Activated gamma-delta T cell treated with anti-CD3 and anti-CD28 coated beads, Interleukin-2, amount 50 U/mL, for 16 hours (primary cell): Measurements from ENCODE around the gene RAB13.

Source experiments
- DNase-seq: peaks from one replicate; pipeline ENCODE4 v3.0.0-alpha.2; 2020; ENCODE audit warnings: low read depth

The RAB13 gene

GRCh38 chr1:153977250-153978240, 8.6 kb downstream of the RAB13 start, which contains the start of gene JTB:
TSS of gene JTB (minus strand) at chr1:153977674. CDS start at chr1:153977252, 422 bp downstream.
- peak; percentile 66 for DNase-seq

GRCh38 chr1:153976819-153977249, 9.3 kb downstream of the RAB13 start:
- no peak for DNase-seq

DNA sequence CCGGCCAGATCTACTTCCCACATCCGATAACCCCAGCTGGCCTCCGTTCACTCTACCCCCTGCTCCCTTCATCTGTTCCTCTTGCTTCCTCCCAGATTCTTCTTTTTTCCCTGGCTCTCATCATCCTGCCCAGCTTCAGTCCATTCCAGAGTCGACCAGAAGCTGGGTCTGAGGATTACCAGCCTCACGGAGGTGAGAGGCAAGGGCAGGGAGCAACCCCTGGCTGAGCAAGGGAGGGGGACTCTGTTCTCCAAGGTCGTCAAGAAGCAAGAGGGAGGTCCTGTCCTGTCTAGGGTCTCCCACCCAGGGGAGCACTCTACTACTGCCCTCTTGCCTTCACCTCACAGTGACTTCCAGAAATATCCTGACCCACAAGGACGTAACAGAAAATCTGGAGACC, 12.6 kb downstream of the RAB13 start:
- DNase-seq = no peak

GRCh38 chr1:153973071-153973470, 13.1 kb downstream of the RAB13 start:
- DNase-seq = no peak

GRCh38 chr1:153970346-153970745, 15.8 kb downstream of the RAB13 start:
- no peak for DNase-seq

DNA sequence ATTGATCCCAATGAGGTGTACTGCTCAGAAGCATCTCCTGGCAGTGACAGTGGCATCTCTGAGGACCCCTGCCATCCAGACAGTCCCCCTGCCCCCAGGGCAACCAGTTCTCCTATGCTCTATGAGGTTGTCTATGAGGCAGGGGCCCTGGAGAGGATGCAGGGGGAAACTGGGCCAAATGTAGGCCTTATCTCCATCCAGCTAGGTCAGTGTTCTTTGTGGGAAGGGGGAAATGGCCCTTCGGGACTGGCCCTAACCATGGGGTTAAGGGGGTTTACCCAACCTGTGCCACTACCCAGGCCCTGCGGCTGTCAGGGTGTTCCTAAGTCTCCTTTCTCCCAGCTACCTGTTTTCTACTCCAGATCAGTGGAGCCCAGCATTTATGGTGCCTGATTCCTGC, 17.2 kb downstream of the RAB13 start:
- DNase-seq = no peak

DNA sequence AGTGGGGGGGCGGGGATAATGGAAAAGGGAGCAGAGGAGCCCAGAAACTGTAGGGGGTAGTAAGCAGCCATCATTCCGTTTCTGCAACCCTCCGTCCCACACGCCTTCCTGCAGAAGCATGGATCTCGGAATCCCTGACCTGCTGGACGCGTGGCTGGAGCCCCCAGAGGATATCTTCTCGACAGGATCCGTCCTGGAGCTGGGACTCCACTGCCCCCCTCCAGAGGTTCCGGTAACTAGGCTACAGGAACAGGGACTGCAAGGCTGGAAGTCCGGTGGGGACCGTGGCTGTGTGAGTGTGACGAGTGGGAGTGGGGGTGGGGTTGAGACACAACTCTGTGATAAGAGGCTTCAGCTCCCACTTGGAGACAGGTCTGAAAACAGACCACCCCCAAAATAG, 17.7 kb downstream of the RAB13 start:
- no peak for DNase-seq

- DNase-seq = no peak
Observed at GRCh38 chr1:153968000-153968363, 18.2 kb downstream of the RAB13 start.

GRCh38 chr1:153967107-153967999, 18.8 kb downstream of the RAB13 start, which contains the start of gene CREB3L4:
TSS of gene CREB3L4 (plus strand) at chr1:153967902. CDS start at chr1:153968526, 624 bp downstream.
- peak; percentile 80 for DNase-seq

DNA sequence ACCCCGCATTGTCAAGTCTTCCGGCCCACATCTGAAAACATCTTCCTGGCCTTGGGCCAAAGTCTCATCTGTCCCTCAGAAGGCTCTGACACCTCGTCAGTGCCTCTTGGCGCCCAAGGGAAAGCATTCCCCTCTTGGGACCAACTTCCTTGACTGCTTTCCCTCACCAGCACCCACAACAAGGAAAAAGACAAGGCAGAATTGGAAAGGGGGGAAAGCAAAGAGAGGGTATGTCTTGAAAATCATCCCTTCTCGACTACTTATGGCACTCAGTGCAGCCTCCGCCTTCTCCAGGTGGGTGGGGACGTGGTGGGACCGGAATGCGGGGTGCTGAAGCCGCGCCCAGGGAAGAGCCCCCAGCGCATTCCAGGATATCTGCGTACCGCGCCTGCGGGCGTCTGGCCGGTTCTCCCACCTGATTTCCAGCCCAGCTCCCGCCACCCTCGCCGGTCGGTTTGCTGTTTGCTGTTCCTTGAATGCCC, 22.2 kb downstream of the RAB13 start:
- DNase-seq = no peak

DNA sequence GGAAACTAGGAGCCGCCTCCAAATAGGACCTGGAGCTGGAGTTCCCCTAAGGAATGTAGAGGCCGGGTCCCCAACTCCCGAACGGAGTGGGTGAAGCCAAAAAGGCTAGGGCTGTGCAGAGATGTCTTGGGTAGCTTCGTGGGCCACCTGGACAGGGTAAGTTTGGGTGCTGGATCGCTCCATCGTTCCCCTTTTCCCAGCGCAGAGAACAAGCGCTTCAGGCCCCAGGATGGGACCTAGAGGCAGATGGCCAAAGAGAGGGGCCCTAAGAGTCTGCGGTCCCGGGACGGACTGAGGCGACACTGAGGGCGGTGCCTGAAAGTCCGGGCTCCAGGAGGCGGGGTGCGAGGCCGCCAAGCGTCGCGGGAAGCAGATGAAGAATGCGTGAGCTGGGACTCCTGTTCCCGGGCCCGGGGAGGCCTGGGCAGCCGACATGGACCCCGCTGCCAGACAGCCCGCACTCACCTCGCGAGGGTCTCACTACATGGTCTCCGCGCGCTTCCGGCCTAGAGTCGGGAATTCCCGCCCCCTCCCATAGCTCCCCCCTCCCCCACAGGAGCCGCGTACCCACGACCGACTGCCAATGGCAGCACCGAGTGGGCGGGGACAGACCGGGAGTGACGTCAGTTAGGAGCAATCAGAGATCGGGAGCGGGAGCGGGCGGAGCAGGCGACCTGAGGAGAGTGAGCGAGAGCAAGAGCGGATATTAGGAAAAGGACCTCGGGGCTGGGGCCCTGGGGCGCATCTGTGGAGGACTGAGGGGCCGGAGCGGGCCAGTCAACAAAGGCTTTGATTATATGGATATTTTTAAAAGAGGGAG, 22.9 kb downstream of the RAB13 start, which contains the start of gene SLC39A1:
Gene SLC39A1, minus strand, starts transcription at position 508 of the 820 bp plus-strand sequence. CDS start 822 bp downstream, outside the sequence.
- peak; percentile 83 for DNase-seq

DNA sequence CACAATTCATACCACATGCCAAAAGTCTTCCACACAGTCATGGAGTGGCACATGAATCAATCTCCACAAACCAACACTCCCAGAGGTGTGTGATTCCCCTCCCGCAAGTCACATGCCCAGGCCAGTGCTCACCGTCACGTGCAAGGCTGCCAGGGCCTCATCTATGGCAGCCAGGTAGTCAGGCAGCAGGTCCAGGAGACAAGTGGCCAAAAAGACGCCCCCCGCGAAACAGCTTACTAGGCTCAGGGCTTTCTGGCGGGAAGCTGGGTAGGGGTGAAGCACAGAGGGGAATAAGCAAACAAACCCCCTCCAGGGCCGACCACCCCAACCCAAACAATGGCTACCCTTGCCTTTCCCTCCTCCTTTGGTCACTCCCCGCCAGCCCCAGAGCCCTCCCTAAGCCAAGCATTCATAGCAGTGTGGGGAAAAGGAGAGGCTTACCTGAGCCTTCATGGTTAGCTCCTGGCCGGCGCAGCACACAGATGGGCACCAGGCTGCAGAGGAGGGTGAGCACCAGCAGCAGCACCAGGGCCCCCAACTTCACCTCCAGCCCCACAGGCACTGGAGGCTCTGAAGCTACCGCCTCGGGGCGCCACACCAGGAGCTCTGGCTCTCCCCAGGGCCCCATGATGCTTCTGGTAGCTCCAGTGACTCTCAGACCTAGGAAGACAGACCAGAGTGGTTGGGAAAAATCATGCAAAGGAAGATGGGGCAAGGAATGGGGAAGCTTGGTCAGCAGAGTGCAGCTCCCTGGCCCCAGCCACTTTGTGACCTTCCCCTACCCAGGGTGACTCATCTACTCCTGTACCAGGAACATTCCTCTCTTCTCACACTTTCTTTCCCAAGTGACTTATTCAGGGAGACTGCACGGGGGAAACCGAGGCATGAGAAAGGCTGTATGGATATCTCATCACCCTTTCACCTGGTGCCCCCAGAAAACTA, 23.8 kb downstream of the RAB13 start:
- DNase-seq = no peak

GRCh38 chr1:153961421-153961820, 24.7 kb downstream of the RAB13 start:
- no peak for DNase-seq

DNA sequence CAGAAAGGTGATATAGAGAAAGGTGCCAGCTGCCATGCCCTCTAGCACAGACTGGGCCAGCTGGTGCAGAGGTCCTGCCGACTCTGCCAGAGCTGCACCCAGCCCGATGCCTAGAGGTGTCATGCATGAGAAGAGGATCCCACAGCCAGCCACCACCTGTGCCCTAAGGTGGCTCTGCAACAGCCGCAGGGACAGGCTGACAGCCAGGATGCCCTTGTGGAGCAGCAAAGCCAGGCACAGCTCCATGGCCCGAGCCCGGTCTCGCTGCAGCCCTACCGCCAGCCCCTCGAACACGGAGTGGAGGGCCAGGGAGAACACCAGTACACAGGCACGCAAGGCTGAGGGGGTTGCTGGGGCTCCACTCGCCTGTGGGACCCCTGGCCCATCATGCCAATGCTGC, 25.9 kb downstream of the RAB13 start:
- no peak for DNase-seq

DNA sequence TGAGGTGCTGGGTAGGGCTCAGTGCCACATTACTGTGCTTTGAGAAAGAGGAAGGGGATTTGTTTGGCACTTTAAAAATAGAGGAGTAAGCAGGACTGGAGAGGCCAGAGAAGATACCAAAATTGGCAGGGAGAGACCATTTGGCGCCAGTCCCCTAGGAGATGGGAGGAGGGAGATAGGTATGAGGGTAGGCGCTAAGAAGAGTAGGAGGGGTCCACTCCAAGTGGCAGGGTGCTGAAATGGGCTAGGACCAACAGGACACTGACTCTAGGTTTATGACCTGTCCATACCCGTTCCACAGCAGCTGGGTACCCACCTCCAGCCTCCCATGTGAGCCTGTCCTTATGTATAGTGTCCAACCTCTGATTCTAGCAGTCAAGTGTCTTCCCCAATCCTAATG, 26.7 kb downstream of the RAB13 start:
- no peak for DNase-seq

- no peak for DNase-seq
Observed at GRCh38 chr1:153958961-153959260, 27.2 kb downstream of the RAB13 start.

GRCh38 chr1:153958111-153958960, 27.8 kb downstream of the RAB13 start, which contains the start of gene CRTC2:
TSS of gene CRTC2 (minus strand) at chr1:153958612. CDS start at chr1:153958497, 115 bp downstream.
- DNase-seq = peak; percentile 94

- DNase-seq = peak; percentile 11
Observed at GRCh38 chr1:153957744-153958110, 28.4 kb downstream of the RAB13 start.

DNA sequence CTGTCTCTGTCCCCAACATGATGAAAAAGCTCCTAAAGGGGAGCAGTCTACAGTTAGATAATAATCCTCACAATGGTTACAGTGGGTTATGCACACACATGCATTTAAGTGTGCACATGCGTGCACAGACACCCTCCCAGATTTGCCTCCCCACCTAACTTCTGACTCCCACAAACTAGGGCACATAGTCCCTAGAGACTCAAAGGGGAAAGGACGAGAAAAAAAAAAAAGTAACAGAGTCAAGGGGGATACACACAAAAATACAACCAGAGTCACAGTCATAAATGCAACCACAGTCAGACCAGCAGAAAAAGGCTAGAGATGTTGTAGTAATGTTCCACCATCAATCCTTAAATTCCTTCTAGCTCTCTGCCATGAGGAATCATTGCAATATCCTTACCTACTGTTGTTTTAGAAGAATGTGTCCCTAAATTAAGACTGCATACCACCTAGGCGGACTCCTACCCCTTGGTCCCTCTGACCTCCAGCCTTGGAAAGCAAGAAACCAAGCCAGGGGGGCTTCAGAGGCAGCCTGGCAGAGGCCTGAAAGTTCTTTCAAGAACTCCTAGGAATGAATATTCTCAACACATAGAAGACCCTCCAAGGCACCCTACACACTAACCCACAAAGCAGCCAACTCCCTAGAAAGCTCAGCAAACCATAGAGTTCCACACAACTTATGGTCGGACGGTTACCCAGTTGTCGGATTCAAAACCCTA, 29.0 kb downstream of the RAB13 start:
- no peak for DNase-seq
